Stimulated activated naive CD8-positive, alpha-beta T cell treated with anti-CD3 and anti-CD28 coated beads, Interleukin-15, amount 100 ng/mL, for 72 hours (primary cell): ENCODE data around the gene RANGAP1.

ENCODE experiments used
- ATAC-seq: fragments of 150-1000 bp; cut with Tn5 transposase; 2 replicates; pipeline ENCODE4 v1.10.0; 2021; ENCODE audit warnings: mild to moderate bottlenecking, moderate library complexity
- DNase-seq, 2 donors: peaks; one replicate each; pipeline ENCODE4 v3.0.0; 2021 to 2022
- H3K27ac Mint-ChIP-seq, 2 donors: one replicate each; pipeline ENCODE4 v1.8.0; 2022; ENCODE audit warnings: mild to moderate bottlenecking in 2 of 2, mixed read lengths in 2 of 2, moderate library complexity in 2 of 2
- H3K27me3 Mint-ChIP-seq: one replicate; pipeline ENCODE4 v1.8.0; 2022; ENCODE audit warnings: mixed read lengths
- H3K4me1 Mint-ChIP-seq: one replicate; pipeline ENCODE4 v1.8.0; 2022; ENCODE audit warnings: mild to moderate bottlenecking, mixed read lengths
- H3K4me3 Mint-ChIP-seq, 2 donors: one replicate each; pipeline ENCODE4 v1.8.0; 2022; ENCODE audit warnings: mild to moderate bottlenecking in 2 of 2, mixed read lengths in 2 of 2, moderate library complexity in 1 of 2
- H3K9me3 Mint-ChIP-seq, 2 donors: one replicate each; pipeline ENCODE4 v1.8.0; 2022; ENCODE audit warnings: mixed read lengths in 2 of 2

RANGAP1 gene

GRCh38 chr22:41285820-41286638 is at the start of gene RANGAP1:
Gene RANGAP1 (minus strand): TSS chr22:41286187. CDS start chr22:41281044, 5,143 bp downstream.
- peak; percentile 91 for ATAC-seq
- Mint-ChIP-seq H3K27me3 (no peaks in the 10 kb centered on the region), H3K27ac (peak within 1 kb of the TSS; percentile 99 to 100), H3K4me1 (peaks cover 45% of the 10 kb centered on the region), H3K9me3 (no peaks in the 10 kb centered on the region), H3K4me3 (peak within 1 kb of the TSS; percentile 94 to 96)
- DNase-seq: peak; percentile 99

- no peak for DNase-seq
- Mint-ChIP-seq H3K27ac (peak overlapping the region; percentile 54 to 66), H3K9me3 (no peaks in the 10 kb centered on the region), H3K27me3 (no peaks in the 10 kb centered on the region), H3K4me3 (no peak overlapping the region), H3K4me1 (peaks cover 15% of the 10 kb centered on the region)
- ATAC-seq: no peak
These were observed 49.1 kb upstream of the RANGAP1 start for GRCh38 chr22:41334951-41335635.

GRCh38 chr22:41334215-41334614 is 48.2 kb upstream of the RANGAP1 start:
- DNase-seq: no peak
- no peak for ATAC-seq
- Mint-ChIP-seq H3K4me3 (no peak overlapping the region), H3K27me3 (no peaks in the 10 kb centered on the region), H3K4me1 (peaks cover 15% of the 10 kb centered on the region), H3K27ac (no peak overlapping the region), H3K9me3 (no peaks in the 10 kb centered on the region)

- Mint-ChIP-seq H3K4me3 (no peak overlapping the region), H3K4me1 (peaks cover 15% of the 10 kb centered on the region), H3K27ac (peak overlapping the region in 1 of 2 donors; percentile 45), H3K27me3 (no peaks in the 10 kb centered on the region), H3K9me3 (no peaks in the 10 kb centered on the region)
- ATAC-seq: no peak
- DNase-seq: no peak
These were observed 47.8 kb upstream of the RANGAP1 start for GRCh38 chr22:41333806-41334205.

DNA sequence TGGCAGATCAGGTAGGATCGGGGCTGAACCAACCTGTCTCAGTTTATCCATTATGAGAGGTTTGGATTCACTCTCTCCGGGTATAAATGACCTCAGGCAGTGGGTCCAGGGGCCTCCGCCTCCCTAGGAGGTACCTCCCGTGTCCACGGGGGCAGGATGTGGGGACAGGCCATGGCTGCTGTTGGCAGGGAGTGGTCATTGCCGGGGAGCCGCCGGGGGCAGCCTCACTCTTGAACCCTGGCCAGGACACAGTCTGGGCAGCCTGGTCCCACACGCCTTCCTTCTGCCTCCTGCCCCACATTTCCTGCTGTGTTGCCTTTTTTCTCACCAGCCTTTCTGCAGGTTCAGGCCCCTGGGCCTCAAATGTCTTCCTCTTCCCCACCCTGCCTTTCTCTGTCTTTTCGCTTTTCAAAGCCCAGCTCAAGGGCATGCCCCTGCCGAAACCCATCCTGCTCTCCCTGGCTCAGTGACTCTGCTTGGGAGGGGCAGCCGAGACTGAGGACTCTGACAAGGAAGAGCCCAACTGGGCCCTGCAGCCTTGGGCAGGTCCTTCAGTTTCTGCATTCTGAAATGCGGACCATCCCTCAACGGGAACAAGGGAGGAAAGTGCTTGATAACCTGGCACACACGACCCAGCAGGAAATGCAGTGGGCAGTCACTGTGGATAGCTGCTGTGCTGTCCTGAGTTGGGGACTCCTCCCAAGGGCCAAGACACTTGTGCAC is 46.4 kb upstream of the RANGAP1 start:
- H3K9me3 Mint-ChIP-seq: no peaks in the 10 kb centered on the region
- H3K27ac Mint-ChIP-seq: peak overlapping the region in 1 of 2 donors; percentile 36
- peaks cover 15% of the 10 kb centered on the region for H3K4me1 Mint-ChIP-seq
- DNase-seq (no peak), ATAC-seq (no peak)
- H3K4me3 Mint-ChIP-seq: no peak overlapping the region
- no peaks in the 10 kb centered on the region for H3K27me3 Mint-ChIP-seq

DNA sequence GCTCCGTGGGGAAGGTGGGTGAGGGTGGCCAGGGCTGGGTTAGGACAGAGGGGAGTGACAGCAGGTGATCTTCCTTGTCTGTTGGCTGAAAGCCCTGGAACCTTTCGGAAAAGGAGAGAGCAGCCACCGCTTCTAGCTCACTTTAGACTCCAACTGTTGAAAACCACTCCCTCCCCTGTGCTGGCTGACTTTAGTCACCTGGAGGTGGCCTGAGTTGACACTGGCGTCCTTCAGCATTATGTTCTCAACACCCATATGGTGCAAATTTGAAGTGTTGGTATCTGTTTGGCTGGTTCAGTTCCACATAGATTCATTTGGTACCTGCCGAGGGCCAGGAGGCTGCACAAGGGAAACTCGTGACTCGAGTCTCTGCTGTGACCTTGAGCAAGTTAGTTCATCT is 44.2 kb upstream of the RANGAP1 start:
- Mint-ChIP-seq H3K27me3 (no peaks in the 10 kb centered on the region), H3K4me1 (peaks cover 7% of the 10 kb centered on the region), H3K9me3 (no peaks in the 10 kb centered on the region), H3K27ac (no peak overlapping the region), H3K4me3 (no peak overlapping the region)
- no peak for ATAC-seq
- DNase-seq: no peak

DNA sequence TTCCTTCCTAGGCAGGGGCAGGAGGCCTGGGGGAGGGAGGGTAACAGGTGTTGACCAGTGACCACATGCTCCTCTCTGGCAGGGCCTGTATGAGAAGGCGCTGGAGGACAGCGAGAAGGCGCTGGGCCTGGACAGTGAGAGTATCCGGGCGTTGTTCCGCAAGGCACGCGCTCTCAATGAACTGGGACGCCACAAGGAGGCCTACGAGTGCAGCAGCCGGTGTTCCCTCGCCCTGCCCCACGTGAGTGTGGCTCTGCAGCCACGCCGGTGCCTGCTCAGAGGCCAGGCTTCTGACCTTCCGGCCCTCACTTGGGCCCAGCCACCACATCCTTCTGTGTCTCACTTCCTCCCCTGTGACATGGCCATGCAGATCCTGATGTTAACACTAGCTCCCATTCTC is 41.1 kb upstream of the RANGAP1 start:
- Mint-ChIP-seq H3K27me3 (no peaks in the 10 kb centered on the region), H3K4me1 (no peaks in the 10 kb centered on the region), H3K27ac (peak overlapping the region in 1 of 2 donors; percentile 34), H3K9me3 (no peaks in the 10 kb centered on the region), H3K4me3 (no peak overlapping the region)
- DNase-seq (no peak), ATAC-seq (no peak)

- Mint-ChIP-seq H3K9me3 (no peaks in the 10 kb centered on the region), H3K27ac (no peak overlapping the region), H3K27me3 (no peaks in the 10 kb centered on the region), H3K4me3 (no peak overlapping the region), H3K4me1 (no peaks in the 10 kb centered on the region)
- no peak for ATAC-seq
- no peak for DNase-seq
These were observed 39.0 kb upstream of the RANGAP1 start for GRCh38 chr22:41324821-41325528.

DNA sequence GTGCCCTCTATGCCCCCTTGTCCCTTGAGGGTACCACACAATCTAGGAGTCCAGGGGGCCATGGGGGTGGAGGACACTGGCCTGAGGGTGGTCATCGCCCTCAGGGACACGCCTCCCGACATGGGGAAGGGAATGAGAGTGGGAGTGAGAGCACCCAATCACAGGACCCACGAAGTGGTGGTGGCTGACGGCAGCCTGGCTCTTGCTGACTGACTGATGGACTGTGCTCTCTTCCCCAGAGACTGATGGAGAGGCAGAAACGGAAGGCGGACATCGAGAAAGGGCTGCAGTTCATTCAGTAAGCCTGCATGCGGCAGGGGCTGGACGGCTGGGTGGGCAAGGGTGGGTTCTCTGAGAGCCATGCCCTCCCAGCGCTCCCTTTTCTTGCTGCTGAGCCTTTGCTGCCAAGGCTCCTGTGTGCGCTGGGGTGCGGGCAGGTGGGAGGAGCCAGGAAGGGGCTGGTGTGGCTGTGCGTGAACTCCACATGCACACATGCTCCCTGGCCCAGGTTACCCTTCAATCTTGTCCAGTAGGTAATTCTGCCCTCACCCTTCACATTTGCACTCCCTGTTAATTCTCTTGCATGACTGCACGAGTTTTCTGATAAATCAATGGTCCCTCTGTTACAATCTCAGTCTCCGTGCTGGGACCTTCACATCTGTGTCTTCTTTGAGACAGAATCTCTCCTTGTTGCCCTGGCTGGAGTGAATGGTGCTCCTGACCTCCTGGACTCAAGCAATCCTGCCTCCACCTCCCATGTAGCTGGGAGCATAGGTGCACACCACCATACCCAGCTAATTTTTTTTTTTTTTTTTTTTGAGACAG is 34.6 kb upstream of the RANGAP1 start:
- no peaks in the 10 kb centered on the region for H3K9me3 Mint-ChIP-seq

DNA sequence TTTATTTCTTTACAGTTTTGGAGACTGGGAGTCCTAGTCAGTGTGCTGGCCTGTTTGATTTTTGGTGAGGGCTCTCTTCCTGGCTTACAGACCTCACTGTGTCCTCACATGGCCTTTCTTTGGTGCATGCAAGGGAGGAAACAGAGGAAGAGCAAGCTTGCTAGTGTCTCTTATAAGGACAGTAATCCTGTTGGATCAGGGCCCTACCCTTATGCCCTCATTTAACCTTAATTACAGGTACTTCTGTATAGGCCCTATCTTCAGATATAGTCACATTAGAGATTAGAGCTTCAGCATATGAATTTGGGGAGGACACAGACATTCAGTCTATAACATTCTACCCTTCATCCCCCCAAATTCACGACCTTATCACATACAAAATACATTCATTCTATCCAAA is 29.6 kb upstream of the RANGAP1 start:
- DNase-seq: no peak
- Mint-ChIP-seq H3K9me3 (no peaks in the 10 kb centered on the region), H3K4me3 (no peak overlapping the region), H3K4me1 (peaks cover 24% of the 10 kb centered on the region), H3K27me3 (no peaks in the 10 kb centered on the region), H3K27ac (no peak overlapping the region)
- ATAC-seq: no peak

More for the DNA sequence above, 34.6 kb upstream of the RANGAP1 start:
- ATAC-seq (no peak), DNase-seq (no peak)
- Mint-ChIP-seq H3K27me3 (no peaks in the 10 kb centered on the region), H3K27ac (no peak overlapping the region), H3K4me1 (peaks cover 12% of the 10 kb centered on the region), H3K4me3 (no peak overlapping the region)

GRCh38 chr22:41314821-41315220 is 28.8 kb upstream of the RANGAP1 start:
- DNase-seq (no peak), ATAC-seq (no peak)
- Mint-ChIP-seq H3K27me3 (no peaks in the 10 kb centered on the region), H3K4me3 (no peak overlapping the region), H3K27ac (no peak overlapping the region), H3K9me3 (no peaks in the 10 kb centered on the region), H3K4me1 (peaks cover 24% of the 10 kb centered on the region)

DNA sequence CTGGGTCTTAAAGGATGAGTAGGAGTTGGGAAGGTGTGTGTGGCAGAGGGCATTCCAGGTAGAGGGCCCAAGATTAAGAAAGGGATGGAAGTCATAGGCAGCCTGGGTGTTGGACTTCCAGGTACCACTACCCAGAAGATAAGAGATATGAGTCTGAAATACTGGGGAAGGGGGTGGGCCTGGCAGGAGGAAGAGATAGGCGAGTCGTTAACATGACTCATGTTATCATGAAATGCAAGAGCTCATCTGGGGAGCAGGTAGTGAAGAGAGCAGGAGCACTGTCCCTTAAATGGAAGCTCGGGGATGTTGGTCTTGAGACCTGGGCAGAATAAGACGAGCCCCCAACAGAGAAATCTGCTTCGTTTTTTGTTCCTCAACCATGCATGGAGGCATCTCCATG is 25.5 kb upstream of the RANGAP1 start:
- H3K4me3 Mint-ChIP-seq: no peak overlapping the region
- DNase-seq (no peak), ATAC-seq (no peak)

DNA sequence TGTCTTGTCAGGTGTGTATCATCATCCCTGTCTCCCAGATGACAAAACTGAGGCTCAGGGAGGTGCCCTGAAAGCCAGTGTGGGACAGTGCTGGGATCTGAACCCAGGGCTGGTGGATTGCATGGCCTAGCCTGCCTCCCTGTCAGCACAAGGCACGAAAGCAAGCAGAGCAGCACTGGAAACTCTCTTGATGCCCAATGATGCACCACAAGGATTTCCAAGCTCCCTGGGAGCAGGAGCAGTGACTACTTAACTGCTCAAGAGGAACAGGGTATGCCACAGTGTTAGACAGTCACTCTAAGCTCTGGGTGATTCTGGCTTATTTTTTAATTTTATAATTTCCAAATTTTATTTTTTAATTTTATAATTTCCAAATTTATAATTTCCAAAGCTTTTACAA is 24.3 kb upstream of the RANGAP1 start:
- ATAC-seq: no peak
- peaks cover 36% of the 10 kb centered on the region for H3K4me1 Mint-ChIP-seq
- H3K27ac Mint-ChIP-seq: peak overlapping the region in 1 of 2 donors; percentile 34

More for the DNA sequence above, 25.5 kb upstream of the RANGAP1 start:
- H3K4me1 Mint-ChIP-seq: peaks cover 30% of the 10 kb centered on the region
- H3K9me3 Mint-ChIP-seq: no peaks in the 10 kb centered on the region
- no peaks in the 10 kb centered on the region for H3K27me3 Mint-ChIP-seq
- H3K27ac Mint-ChIP-seq: peak overlapping the region in 1 of 2 donors; percentile 10

DNA sequence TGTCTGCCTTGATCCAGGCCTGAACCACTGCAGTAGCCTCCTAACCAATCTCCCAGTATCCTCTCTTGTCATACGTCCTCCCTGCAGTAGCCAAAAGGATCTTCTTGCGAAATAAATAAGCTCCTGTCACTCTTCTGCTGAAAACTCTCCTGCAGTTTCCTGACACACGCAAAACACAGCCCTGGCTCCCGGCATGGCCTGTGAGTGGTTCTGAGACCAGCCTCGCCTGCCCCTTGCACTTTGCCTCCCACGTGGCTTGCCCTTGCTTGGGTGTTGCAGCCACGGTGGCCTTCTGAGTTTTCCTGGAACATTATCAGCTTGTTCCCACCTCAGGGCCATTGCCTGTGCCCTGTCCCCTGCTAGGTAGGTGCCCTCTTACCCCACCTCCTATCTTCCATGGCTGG is 22.6 kb upstream of the RANGAP1 start:
- DNase-seq: no peak
- no peaks in the 10 kb centered on the region for H3K9me3 Mint-ChIP-seq
- no peaks in the 10 kb centered on the region for H3K27me3 Mint-ChIP-seq
- peak overlapping the region; percentile 65 to 82 for H3K27ac Mint-ChIP-seq
- H3K4me3 Mint-ChIP-seq: no peak overlapping the region
- H3K4me1 Mint-ChIP-seq: peaks cover 53% of the 10 kb centered on the region
- no peak for ATAC-seq

More for the DNA sequence above, 24.3 kb upstream of the RANGAP1 start:
- Mint-ChIP-seq H3K27me3 (no peaks in the 10 kb centered on the region), H3K9me3 (no peaks in the 10 kb centered on the region), H3K4me3 (no peak overlapping the region)
- no peak for DNase-seq
